Panc1 (cell line): ENCODE measurements around the gene ANO6. TPM values are rescaled to one million over a fixed set of nuclear protein-coding genes. Genes with fewer than 3 reads are reported as not detected.

Experiments used
- ATAC-seq: fragments of 200-7000 bp; cut with Tn5 transposase; 2 replicates; pipeline ENCODE4 v1.9.1; 2020; ENCODE audit warnings: mild to moderate bottlenecking, moderate library complexity
- BruUV-seq: library from RNA; stranded (reverse); fragments of 400-500 nt; replicated peaks from 2 replicates; lab custom pipeline; 2021; lab: Mats Ljungman, UMichigan
- CTCF ChIA-PET: fragments of 300-600 bp; sonication (Branson Sonifier 250); formaldehyde crosslinking; loops from one replicate; lab custom pipeline; 2022; ENCODE audit warnings: antibody characterized with exemption; lab: Charles Lee
- POLR2A ChIA-PET: fragments of 300-600 bp; sonication (Branson Sonifier 250); formaldehyde crosslinking; loops from one replicate; lab custom pipeline; 2022; ENCODE audit warnings: antibody characterized with exemption; lab: Charles Lee
- DNase-seq: peaks from one replicate; pipeline ENCODE4 v3.0.0-alpha.2; 2010; ENCODE audit warnings: low read depth, low spot score
- H3K27ac ChIP-seq: 2 replicates; pipeline ENCODE4 v1.5.1; 2011; ENCODE audit warnings: mild to moderate bottlenecking, low read length, inconsistent platforms
- H3K27me3 ChIP-seq: fragments of 200-500 bp; sonication (Bioruptor generic); 2 replicates; pipeline ENCODE4 v1.6.0; 2014; ENCODE audit warnings: low read length, inconsistent platforms; ENCODE audit not compliant: control insufficient read depth, insufficient read depth
- H3K36me3 ChIP-seq: fragments of 200-500 bp; sonication (Bioruptor generic); 2 replicates; pipeline ENCODE4 v1.5.1; 2014; ENCODE audit warnings: inconsistent platforms, mild to moderate bottlenecking, low read length, moderate library complexity; ENCODE audit not compliant: control insufficient read depth, insufficient read depth
- H3K4me1 ChIP-seq: 2 replicates; pipeline ENCODE4 v1.5.1; 2011; ENCODE audit warnings: inconsistent platforms, mild to moderate bottlenecking, low read length, moderate library complexity; ENCODE audit not compliant: control insufficient read depth, insufficient read depth
- H3K4me3 ChIP-seq, 2 experiments: 2 replicates each; pipeline ENCODE4 v1.5.1; 2011 to 2012; ENCODE audit warnings: low read depth in 2 of 2, low read length in 2 of 2, mild to moderate bottlenecking in 2 of 2, inconsistent platforms in 1 of 2, moderate library complexity in 1 of 2
- H3K9me3 ChIP-seq: fragments of 200-500 bp; sonication (Bioruptor generic); 2 replicates; pipeline ENCODE4 v1.5.1; 2014; ENCODE audit warnings: low read depth, mild to moderate bottlenecking, inconsistent platforms, low read length, moderate library complexity; ENCODE audit not compliant: control insufficient read depth, insufficient read depth
- POLR2AphosphoS5 ChIP-seq: IDR thresholded peaks from 2 replicates; pipeline ENCODE4 v1.6.1; 2012; ENCODE audit warnings: mild to moderate bottlenecking, low read depth, low read length, moderate library complexity
- SIN3A ChIP-seq: IDR thresholded peaks from 2 replicates; pipeline ENCODE4 v1.6.1; 2012; ENCODE audit warnings: low read depth, mild to moderate bottlenecking, low read length, moderate library complexity, borderline replicate concordance; ENCODE audit not compliant: insufficient read depth
- TCF7L2 ChIP-seq: IDR thresholded peaks from 2 replicates; pipeline ENCODE4 v1.6.1; 2011; ENCODE audit warnings: mild to moderate bottlenecking, low read depth, low read length, inconsistent platforms
- in situ Hi-C: cut with HindIII; loops from 2 replicates; pipeline ENCODE4 v1.10.0; 2016; ENCODE audit warnings: low sequenced_read_pairs, low pct_unique_long_range_greater_than_20kb
- intact Hi-C: fragments of 100-400 bp; cut with micrococcal nuclease; formaldehyde crosslinking; loops from one replicate; pipeline ENCODE4 v1.10.0; 2022; ENCODE audit not compliant: unreplicated experiment
- total RNA-seq: library from RNA; stranded (reverse); gene quantifications from one replicate; pipeline ENCODE4 v1.2.1, GENCODE V29; 2021; ENCODE audit not compliant: unreplicated experiment
- TF ChIP-seq, protein P1 (sequence below), 2 experiments: IDR thresholded peaks; 2 replicates each; pipeline ENCODE4 v1.6.1; 2011 to 2012; ENCODE audit warnings: low read depth in 2 of 2, control low read depth in 1 of 2, low read length in 1 of 2, mild to moderate bottlenecking in 1 of 2, moderate library complexity in 1 of 2; ENCODE audit not compliant: insufficient read depth in 1 of 2
- TF ChIP-seq, protein P2 (sequence below): fragments of 450-650 bp; IDR thresholded peaks from 2 replicates; pipeline ENCODE4 v1.5.1; 2017; ENCODE audit warnings: mild to moderate bottlenecking

The ANO6 gene
- total RNA-seq, 1 experiment from 2014 or later, result 120 TPM

DNA sequence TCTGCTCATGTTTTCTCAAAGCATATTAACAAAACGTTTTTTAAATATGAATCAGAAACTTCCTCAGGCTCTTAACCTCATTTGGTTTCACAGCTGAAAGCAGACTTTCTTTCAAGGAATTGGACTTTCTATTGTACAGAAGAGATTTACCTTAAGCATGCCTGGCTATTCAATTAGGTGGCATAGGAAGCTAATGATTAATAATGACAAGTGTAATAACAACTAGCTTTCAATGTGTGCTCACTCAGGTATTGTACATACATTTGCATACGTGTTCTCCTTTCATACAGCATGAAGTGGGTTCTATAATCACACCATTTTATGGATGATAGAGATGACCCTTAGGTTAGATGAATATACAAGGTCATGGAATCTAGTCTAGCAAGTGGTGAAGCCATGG lies 115.7 kb downstream of the ANO6 start:
- peaks cover 2% of the 10 kb centered on the region; the same call in 1 of the 2 replicates for H3K9me3 ChIP-seq
- H3K4me1 ChIP-seq, result no peaks in the 10 kb centered on the region; the same call in 1 of the 2 replicates
- no TSS peak for BruUV-seq
- DNase-seq, result no peak
- intact Hi-C loops, result no loop called here
- ATAC-seq, result no peak
- peaks cover 13% of the 10 kb centered on the region for H3K36me3 ChIP-seq
- H3K4me3 ChIP-seq, result no peak overlapping the region
- TF ChIP-seq POLR2AphosphoS5 (no peak), SIN3A (no peak), TCF7L2 (no peak)
- TF ChIP-seq, protein P1, sequence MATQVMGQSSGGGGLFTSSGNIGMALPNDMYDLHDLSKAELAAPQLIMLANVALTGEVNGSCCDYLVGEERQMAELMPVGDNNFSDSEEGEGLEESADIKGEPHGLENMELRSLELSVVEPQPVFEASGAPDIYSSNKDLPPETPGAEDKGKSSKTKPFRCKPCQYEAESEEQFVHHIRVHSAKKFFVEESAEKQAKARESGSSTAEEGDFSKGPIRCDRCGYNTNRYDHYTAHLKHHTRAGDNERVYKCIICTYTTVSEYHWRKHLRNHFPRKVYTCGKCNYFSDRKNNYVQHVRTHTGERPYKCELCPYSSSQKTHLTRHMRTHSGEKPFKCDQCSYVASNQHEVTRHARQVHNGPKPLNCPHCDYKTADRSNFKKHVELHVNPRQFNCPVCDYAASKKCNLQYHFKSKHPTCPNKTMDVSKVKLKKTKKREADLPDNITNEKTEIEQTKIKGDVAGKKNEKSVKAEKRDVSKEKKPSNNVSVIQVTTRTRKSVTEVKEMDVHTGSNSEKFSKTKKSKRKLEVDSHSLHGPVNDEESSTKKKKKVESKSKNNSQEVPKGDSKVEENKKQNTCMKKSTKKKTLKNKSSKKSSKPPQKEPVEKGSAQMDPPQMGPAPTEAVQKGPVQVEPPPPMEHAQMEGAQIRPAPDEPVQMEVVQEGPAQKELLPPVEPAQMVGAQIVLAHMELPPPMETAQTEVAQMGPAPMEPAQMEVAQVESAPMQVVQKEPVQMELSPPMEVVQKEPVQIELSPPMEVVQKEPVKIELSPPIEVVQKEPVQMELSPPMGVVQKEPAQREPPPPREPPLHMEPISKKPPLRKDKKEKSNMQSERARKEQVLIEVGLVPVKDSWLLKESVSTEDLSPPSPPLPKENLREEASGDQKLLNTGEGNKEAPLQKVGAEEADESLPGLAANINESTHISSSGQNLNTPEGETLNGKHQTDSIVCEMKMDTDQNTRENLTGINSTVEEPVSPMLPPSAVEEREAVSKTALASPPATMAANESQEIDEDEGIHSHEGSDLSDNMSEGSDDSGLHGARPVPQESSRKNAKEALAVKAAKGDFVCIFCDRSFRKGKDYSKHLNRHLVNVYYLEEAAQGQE (IDR thresholded peaks at IDR 0.05; ENCODE audit: insufficient read depth in 1 of 2, low read depth in 2 of 2, low read length in 1 of 2), result no peak
- in situ Hi-C loops, result no loop called here
- POLR2A ChIA-PET, result interaction anchor here (0.6 kb wide), 2 partner anchors 10 to 142 kb away, joined by 3 read pairs; no protein-coding TSS in a partner anchor
- CTCF ChIA-PET, result no interaction called here
- no peaks in the 10 kb centered on the region for H3K27me3 ChIP-seq
- H3K27ac ChIP-seq, result no peak overlapping the region

DNA sequence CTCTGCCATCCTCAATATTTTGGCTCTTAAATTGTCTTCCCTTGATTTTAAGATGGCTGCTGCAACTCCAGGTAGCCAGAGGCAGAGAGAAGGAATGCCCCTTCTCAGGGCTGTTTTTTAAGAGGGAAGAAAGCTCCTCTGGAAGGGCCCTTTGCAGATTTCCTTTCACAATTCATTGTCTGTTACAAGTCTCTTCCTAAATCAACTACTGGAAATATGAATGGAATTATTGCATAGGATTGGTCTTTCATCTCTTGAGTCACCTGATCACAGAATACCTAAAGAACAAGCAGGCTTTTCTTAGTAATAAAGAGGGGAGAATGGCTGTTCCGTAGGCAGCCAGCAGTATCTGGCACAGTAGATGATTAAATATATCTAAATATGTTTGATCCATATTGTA lies 118.5 kb downstream of the ANO6 start:
- in situ Hi-C loops, result no loop called here
- DNase-seq, result no peak
- H3K27ac ChIP-seq, result no peak overlapping the region
- CTCF ChIA-PET, result no interaction called here
- no peaks in the 10 kb centered on the region for H3K27me3 ChIP-seq
- BruUV-seq, result no TSS peak
- H3K9me3 ChIP-seq, result no peaks in the 10 kb centered on the region
- no peak for ATAC-seq
- no peak overlapping the region for H3K4me3 ChIP-seq
- no peak for TF ChIP-seq TCF7L2
- TF ChIP-seq, protein P2, sequence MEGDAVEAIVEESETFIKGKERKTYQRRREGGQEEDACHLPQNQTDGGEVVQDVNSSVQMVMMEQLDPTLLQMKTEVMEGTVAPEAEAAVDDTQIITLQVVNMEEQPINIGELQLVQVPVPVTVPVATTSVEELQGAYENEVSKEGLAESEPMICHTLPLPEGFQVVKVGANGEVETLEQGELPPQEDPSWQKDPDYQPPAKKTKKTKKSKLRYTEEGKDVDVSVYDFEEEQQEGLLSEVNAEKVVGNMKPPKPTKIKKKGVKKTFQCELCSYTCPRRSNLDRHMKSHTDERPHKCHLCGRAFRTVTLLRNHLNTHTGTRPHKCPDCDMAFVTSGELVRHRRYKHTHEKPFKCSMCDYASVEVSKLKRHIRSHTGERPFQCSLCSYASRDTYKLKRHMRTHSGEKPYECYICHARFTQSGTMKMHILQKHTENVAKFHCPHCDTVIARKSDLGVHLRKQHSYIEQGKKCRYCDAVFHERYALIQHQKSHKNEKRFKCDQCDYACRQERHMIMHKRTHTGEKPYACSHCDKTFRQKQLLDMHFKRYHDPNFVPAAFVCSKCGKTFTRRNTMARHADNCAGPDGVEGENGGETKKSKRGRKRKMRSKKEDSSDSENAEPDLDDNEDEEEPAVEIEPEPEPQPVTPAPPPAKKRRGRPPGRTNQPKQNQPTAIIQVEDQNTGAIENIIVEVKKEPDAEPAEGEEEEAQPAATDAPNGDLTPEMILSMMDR, result no peak
- TF ChIP-seq, protein P1 (IDR thresholded peaks at IDR 0.05; ENCODE audit: insufficient read depth in 1 of 2, low read depth in 2 of 2, low read length in 1 of 2), result no peak
- POLR2A ChIA-PET, result no interaction called here
- H3K4me1 ChIP-seq, result no peaks in the 10 kb centered on the region; the same call in 1 of the 2 replicates
- intact Hi-C loops, result no loop called here
- H3K36me3 ChIP-seq, result peaks cover 13% of the 10 kb centered on the region
